HepG2 (cell line): ENCODE measurements around the gene NPB. TPM values are rescaled to one million over a fixed set of nuclear protein-coding genes. Genes with fewer than 3 reads are reported as not detected.
A peak's percentile ranks its signal among the peaks of the same experiment; 100 is the strongest.

Source experiments
- CENPT ChIP-seq: sonication (generic); formaldehyde crosslinking; IDR thresholded peaks from 2 replicates; pipeline ENCODE4 v1.8.0; 2022; ENCODE audit warnings: low read depth, mild to moderate bottlenecking, moderate library complexity, missing genetic modification reagents
- CHD4 ChIP-seq: fragments of 200-600 bp; sonication (generic); IDR thresholded peaks from 2 replicates; pipeline ENCODE4 v1.7.0; 2017; ENCODE audit warnings: mild to moderate bottlenecking, low read length, borderline replicate concordance
- EP300 ChIP-seq, 3 experiments: sonication (generic) in 1 of 3; formaldehyde crosslinking in 1 of 3; IDR thresholded peaks; 2 replicates each; pipeline versions ENCODE4 v1.5.1 to v1.6.1; 2011 to 2020; ENCODE audit warnings: low read depth in 2 of 3, low read length in 2 of 3, borderline replicate concordance in 1 of 3, improper control_type of control experiment in 1 of 3, mild to moderate bottlenecking in 1 of 3, missing genetic modification reagents in 1 of 3, moderate library complexity in 1 of 3
- HNRNPUL1 ChIP-seq: fragments of 200-400 bp; formaldehyde crosslinking; IDR thresholded peaks from 2 replicates; pipeline ENCODE4 v1.6.1; 2017; ENCODE audit warnings: low read depth, mild to moderate bottlenecking, low read length, moderate library complexity
- NFYC ChIP-seq: IDR thresholded peaks from 2 replicates; pipeline ENCODE4 v1.6.1; 2016; ENCODE audit warnings: missing genetic modification reagents, missing compliant biosample characterization
- TEAD3 ChIP-seq: optimal IDR thresholded peaks from 2 replicates; pipeline ENCODE3; 2016; ENCODE audit warnings: borderline replicate concordance
- polyA plus RNA-seq, 8 experiments: library from polyadenylated mRNA; depleted of rRNA in 3 of 8; stranded (reverse) in 7 of 8; unstranded in 1 of 8; fragments of >200 nt; fragmentation: Illumina TruSeq in 4 of 8; extraction: Trizol in 4 of 8; gene quantifications; 2 replicates each; pipeline versions ENCODE4 v1.2.1 to v1.2.3, GENCODE V29; 2011 to 2016; ENCODE audit warnings: low read depth in 4 of 8, missing spikeins in 1 of 8, mixed read lengths in 1 of 8; ENCODE audit not compliant: insufficient read depth in 1 of 8
- total RNA-seq, 5 experiments: library from RNA; depleted of rRNA; stranded (reverse); fragments of >200 nt; fragmentation: Illumina TruSeq; extraction: Trizol; gene quantifications; 2 replicates each; pipeline ENCODE4 v1.2.3, GENCODE V29; 2016; ENCODE audit warnings: low read depth in 1 of 5
- TF ChIP-seq, protein P1 (sequence below): sonication (generic); formaldehyde crosslinking; IDR thresholded peaks from 2 replicates; pipeline ENCODE4 v1.4.0; 2020; ENCODE audit warnings: missing genetic modification reagents
- TF ChIP-seq, protein P2 (sequence below): sonication (generic); formaldehyde crosslinking; IDR thresholded peaks from 2 replicates; pipeline ENCODE4 v1.4.0; 2020; ENCODE audit warnings: mild to moderate bottlenecking, missing genetic modification reagents, borderline replicate concordance
- TF ChIP-seq, protein P3 (sequence below): sonication (generic); formaldehyde crosslinking; IDR thresholded peaks from 2 replicates; pipeline ENCODE4 v1.8.0; 2022; ENCODE audit warnings: missing genetic modification reagents, mild to moderate bottlenecking, inconsistent platforms, borderline replicate concordance
- TF ChIP-seq, protein P4 (sequence below): sonication (generic); formaldehyde crosslinking; IDR thresholded peaks from 2 replicates; pipeline ENCODE4 v1.4.0; 2020; ENCODE audit warnings: missing genetic modification reagents, mild to moderate bottlenecking, borderline replicate concordance
- TF ChIP-seq, protein P5 (sequence below): sonication (generic); formaldehyde crosslinking; IDR thresholded peaks from 2 replicates; pipeline ENCODE4 v1.4.0; 2020; ENCODE audit warnings: missing genetic modification reagents
- TF ChIP-seq, protein P6 (sequence below): sonication (generic); formaldehyde crosslinking; conservative IDR thresholded peaks from 2 replicates; pipeline ENCODE4 v1.4.0; 2020; ENCODE audit warnings: missing genetic modification reagents

NPB gene
- total and polyA plus RNA-seq, 2 of the 13 experiments (the other 11 are each of a cell fraction or from before 2014, with no cell fraction given): 0.11 to 0.93 TPM

DNA sequence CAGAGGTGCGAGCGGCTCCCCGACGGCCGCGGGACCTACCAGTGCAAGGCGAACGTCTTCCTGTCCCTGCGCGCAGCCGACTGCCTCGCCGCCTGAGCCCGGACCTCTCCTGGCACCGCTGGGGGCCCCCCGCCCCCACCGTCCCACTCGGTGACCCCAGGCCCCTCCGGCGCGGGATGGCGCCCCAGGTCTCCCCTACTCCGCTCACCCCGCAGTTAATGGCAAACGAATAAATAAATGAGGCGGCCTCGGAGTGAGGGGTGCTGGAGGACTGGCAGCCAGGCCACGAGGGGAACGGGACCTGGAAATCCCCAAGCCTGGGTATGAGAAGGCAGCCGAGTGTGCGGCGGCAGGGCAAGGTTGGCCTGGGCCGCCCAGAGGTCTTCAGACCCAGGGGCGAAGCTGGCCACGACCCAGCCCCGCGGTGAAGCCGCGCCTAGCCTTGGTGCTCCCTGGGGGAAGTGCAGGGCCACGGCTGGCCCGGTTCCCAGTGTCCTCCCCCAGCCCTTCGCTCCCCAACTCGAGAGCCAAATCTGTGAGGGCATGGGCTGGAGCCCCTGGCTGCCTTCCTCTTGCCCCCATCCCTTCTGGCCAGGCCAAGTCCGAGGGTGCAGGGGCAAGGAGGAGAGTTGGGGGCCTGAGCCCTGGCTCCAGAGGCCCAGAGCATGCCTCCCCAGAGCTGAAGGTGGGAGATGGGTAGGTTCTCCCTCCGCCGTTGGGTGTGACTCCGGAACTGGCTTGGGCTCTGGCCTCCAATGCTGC is 796 bp downstream of the NPB start (continued):
- no peak for TF ChIP-seq CENPT (CRISPR knock-in tag)
- TF ChIP-seq, protein P1, sequence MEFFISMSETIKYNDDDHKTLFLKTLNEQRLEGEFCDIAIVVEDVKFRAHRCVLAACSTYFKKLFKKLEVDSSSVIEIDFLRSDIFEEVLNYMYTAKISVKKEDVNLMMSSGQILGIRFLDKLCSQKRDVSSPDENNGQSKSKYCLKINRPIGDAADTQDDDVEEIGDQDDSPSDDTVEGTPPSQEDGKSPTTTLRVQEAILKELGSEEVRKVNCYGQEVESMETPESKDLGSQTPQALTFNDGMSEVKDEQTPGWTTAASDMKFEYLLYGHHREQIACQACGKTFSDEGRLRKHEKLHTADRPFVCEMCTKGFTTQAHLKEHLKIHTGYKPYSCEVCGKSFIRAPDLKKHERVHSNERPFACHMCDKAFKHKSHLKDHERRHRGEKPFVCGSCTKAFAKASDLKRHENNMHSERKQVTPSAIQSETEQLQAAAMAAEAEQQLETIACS (CRISPR knock-in tag): 0 out of 2 replicates have a peak, but pooled peaks have one; percentile 9
- TF ChIP-seq, protein P2, sequence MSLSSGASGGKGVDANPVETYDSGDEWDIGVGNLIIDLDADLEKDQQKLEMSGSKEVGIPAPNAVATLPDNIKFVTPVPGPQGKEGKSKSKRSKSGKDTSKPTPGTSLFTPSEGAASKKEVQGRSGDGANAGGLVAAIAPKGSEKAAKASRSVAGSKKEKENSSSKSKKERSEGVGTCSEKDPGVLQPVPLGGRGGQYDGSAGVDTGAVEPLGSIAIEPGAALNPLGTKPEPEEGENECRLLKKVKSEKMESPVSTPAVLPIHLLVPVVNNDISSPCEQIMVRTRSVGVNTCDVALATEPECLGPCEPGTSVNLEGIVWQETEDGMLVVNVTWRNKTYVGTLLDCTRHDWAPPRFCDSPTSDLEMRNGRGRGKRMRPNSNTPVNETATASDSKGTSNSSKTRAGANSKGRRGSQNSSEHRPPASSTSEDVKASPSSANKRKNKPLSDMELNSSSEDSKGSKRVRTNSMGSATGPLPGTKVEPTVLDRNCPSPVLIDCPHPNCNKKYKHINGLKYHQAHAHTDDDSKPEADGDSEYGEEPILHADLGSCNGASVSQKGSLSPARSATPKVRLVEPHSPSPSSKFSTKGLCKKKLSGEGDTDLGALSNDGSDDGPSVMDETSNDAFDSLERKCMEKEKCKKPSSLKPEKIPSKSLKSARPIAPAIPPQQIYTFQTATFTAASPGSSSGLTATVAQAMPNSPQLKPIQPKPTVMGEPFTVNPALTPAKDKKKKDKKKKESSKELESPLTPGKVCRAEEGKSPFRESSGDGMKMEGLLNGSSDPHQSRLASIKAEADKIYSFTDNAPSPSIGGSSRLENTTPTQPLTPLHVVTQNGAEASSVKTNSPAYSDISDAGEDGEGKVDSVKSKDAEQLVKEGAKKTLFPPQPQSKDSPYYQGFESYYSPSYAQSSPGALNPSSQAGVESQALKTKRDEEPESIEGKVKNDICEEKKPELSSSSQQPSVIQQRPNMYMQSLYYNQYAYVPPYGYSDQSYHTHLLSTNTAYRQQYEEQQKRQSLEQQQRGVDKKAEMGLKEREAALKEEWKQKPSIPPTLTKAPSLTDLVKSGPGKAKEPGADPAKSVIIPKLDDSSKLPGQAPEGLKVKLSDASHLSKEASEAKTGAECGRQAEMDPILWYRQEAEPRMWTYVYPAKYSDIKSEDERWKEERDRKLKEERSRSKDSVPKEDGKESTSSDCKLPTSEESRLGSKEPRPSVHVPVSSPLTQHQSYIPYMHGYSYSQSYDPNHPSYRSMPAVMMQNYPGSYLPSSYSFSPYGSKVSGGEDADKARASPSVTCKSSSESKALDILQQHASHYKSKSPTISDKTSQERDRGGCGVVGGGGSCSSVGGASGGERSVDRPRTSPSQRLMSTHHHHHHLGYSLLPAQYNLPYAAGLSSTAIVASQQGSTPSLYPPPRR: 0 out of 2 replicates have a peak, but pooled peaks have one; percentile 6
- TF ChIP-seq TEAD3 (CRISPR knock-in tag): no peak
- TF ChIP-seq, protein P3, sequence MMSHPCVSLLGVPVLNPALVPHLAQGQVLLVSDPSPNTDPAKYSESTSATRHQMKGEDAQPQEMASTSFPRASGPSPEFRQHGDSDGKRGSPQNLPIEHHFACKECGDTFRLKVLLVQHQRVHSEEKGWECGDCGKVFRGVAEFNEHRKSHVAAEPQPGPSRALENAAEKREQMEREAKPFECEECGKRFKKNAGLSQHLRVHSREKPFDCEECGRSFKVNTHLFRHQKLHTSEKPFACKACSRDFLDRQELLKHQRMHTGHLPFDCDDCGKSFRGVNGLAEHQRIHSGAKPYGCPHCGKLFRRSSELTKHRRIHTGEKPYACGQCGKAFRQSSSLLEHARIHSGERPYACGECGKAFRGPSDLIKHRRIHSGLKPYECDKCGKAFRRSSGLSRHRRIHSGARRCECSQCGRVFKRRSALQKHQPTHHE (CRISPR knock-in tag): no peak
- TF ChIP-seq CHD4: no peak
- TF ChIP-seq NFYC (CRISPR knock-in tag): no peak
- TF ChIP-seq HNRNPUL1: no peak
- TF ChIP-seq, protein P4, sequence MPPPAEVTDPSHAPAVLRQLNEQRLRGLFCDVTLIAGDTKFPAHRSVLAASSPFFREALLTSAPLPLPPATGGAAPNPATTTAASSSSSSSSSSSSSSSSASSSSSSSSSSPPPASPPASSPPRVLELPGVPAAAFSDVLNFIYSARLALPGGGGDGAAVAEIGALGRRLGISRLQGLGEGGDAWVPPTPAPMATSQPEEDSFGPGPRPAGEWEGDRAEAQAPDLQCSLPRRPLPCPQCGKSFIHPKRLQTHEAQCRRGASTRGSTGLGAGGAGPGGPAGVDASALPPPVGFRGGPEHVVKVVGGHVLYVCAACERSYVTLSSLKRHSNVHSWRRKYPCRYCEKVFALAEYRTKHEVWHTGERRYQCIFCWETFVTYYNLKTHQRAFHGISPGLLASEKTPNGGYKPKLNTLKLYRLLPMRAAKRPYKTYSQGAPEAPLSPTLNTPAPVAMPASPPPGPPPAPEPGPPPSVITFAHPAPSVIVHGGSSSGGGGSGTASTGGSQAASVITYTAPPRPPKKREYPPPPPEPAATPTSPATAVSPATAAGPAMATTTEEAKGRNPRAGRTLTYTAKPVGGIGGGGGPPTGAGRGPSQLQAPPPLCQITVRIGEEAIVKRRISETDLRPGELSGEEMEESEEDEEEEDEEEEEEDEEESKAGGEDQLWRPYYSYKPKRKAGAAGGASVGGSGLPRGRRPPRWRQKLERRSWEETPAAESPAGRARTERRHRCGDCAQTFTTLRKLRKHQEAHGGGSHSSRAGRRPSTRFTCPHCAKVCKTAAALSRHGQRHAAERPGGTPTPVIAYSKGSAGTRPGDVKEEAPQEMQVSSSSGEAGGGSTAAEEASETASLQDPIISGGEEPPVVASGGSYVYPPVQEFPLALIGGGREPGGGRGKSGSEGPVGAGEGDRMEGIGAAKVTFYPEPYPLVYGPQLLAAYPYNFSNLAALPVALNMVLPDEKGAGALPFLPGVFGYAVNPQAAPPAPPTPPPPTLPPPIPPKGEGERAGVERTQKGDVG: peak; percentile 40; the same call in 1 of the 2 replicates
- TF ChIP-seq, protein P5, sequence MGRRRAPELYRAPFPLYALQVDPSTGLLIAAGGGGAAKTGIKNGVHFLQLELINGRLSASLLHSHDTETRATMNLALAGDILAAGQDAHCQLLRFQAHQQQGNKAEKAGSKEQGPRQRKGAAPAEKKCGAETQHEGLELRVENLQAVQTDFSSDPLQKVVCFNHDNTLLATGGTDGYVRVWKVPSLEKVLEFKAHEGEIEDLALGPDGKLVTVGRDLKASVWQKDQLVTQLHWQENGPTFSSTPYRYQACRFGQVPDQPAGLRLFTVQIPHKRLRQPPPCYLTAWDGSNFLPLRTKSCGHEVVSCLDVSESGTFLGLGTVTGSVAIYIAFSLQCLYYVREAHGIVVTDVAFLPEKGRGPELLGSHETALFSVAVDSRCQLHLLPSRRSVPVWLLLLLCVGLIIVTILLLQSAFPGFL (CRISPR knock-in tag): no peak
- no peak for TF ChIP-seq EP300 (IDR thresholded peaks at IDR 0.05; ENCODE audit: low read depth in 2 of 2, low read length in 2 of 2)
- 0 out of 2 replicates have a peak, but pooled peaks have one; percentile 29 for TF ChIP-seq EP300 (CRISPR knock-in tag; IDR thresholded peaks at IDR 0.05; ENCODE audit: borderline replicate concordance)
- TF ChIP-seq, protein P6, sequence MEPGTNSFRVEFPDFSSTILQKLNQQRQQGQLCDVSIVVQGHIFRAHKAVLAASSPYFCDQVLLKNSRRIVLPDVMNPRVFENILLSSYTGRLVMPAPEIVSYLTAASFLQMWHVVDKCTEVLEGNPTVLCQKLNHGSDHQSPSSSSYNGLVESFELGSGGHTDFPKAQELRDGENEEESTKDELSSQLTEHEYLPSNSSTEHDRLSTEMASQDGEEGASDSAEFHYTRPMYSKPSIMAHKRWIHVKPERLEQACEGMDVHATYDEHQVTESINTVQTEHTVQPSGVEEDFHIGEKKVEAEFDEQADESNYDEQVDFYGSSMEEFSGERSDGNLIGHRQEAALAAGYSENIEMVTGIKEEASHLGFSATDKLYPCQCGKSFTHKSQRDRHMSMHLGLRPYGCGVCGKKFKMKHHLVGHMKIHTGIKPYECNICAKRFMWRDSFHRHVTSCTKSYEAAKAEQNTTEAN (CRISPR knock-in tag): no peak
